Sigmoid colon (tissue), 7 donors: ENCODE measurements around the gene HDGFL2. TPM values are rescaled to one million over a fixed set of nuclear protein-coding genes. Genes with fewer than 3 reads are reported as not detected.

ENCODE experiments used
- DNase-seq: peaks from one replicate; pipeline ENCODE4 v3.0.0-alpha.2; 2019
- H3K27ac ChIP-seq, 4 donors: fragments of 200-600 bp; sonication (generic); one replicate each; pipeline ENCODE4 v1.5.1; 2016 to 2019; ENCODE audit warnings: mild to moderate bottlenecking in 1 of 4
- H3K27me3 ChIP-seq, 3 donors: fragments of 200-600 bp; sonication (generic); one replicate each; pipeline ENCODE4 v1.5.1; 2019; ENCODE audit warnings: mild to moderate bottlenecking in 1 of 3
- H3K36me3 ChIP-seq, 4 donors: fragments of 200-600 bp; sonication (generic); one replicate each; pipeline ENCODE4 v1.5.1; 2016 to 2019
- H3K4me1 ChIP-seq, 4 donors: fragments of 200-600 bp; sonication (generic); one replicate each; pipeline ENCODE4 v1.5.1; 2017 to 2019
- H3K4me3 ChIP-seq, 4 donors: fragments of 200-600 bp; sonication (generic); one replicate each; pipeline ENCODE4 v1.5.1; 2017 to 2019; ENCODE audit warnings: mild to moderate bottlenecking in 2 of 4, moderate library complexity in 1 of 4
- H3K9me3 ChIP-seq, 4 donors: fragments of 200-600 bp in 3 of 4; sonication (generic) in 3 of 4; one replicate each; pipeline versions ENCODE4 v1.5.1 to v1.6.1; 2013 to 2019
- EP300 ChIP-seq, 4 donors: sonication (generic); formaldehyde crosslinking; IDR thresholded peaks; one replicate each; pipeline ENCODE4 v1.6.1; 2017; ENCODE audit warnings: antibody characterized with exemption in 4 of 4
- POLR2A ChIP-seq, 2 donors: fragments of 450-650 bp; IDR thresholded peaks; one replicate each; pipeline ENCODE4 v1.6.1; 2016; ENCODE audit warnings: antibody characterized with exemption in 2 of 2, mild to moderate bottlenecking in 2 of 2, moderate library complexity in 2 of 2
- POLR2AphosphoS5 ChIP-seq, 4 donors: sonication (generic); formaldehyde crosslinking; IDR thresholded peaks; one replicate each; pipeline ENCODE4 v1.6.1; 2017; ENCODE audit warnings: antibody characterized with exemption in 4 of 4
- WGBS, 2 donors: extraction: QIAGEN DNeasy Blood & Tissue Kit; methylation state at CpG; one replicate each; pipeline ENCODE4 v1.1.7; 2013; 5-methylcytosine and 5-hydroxymethylcytosine counted together
- intact Hi-C: fragments of 100-400 bp; cut with DNase I; formaldehyde crosslinking; loops from one replicate; pipeline ENCODE4 v1.15.1; 2023
- polyA plus RNA-seq, 3 donors: library from polyadenylated mRNA; stranded (reverse); fragments of 200-250 nt; gene quantifications; one replicate each; pipeline ENCODE4 v1.2.3, GENCODE V29; 2013
- total RNA-seq, 4 donors: library from RNA; depleted of rRNA; stranded (reverse); fragments of >200 nt; gene quantifications; one replicate each; pipeline ENCODE4 v1.1.0, GENCODE V29; 2016
- TF ChIP-seq, protein P1 (sequence below), 4 experiments: fragments of 450-650 bp in 3 of 4; fragments of 200-600 bp in 1 of 4; IDR thresholded peaks; one replicate each; pipeline ENCODE4 v1.5.1; 2016 to 2019; ENCODE audit warnings: antibody characterized with exemption in 4 of 4, mild to moderate bottlenecking in 3 of 4, moderate library complexity in 2 of 4
- donor health status: healthy with polysubstance abuse.
- donor health status: Bipolar disorder and iron deficiency.
- donor health status: healthy.

The HDGFL2 gene
- total and polyA plus RNA-seq, 7 donors: 19.8 to 78.2 (median 39.2) TPM

- TF ChIP-seq EP300 (IDR thresholded peaks at IDR 0.05): no peak
- no peak for DNase-seq
- H3K36me3 ChIP-seq: peaks cover 19 to 85% (median 51%) of the 10 kb centered on the region in 4 donors
- no peak overlapping the region for H3K4me3 ChIP-seq
- no peaks in the 10 kb centered on the region for H3K9me3 ChIP-seq
- intact Hi-C loops: no loop called here
- 88 to 90% methylated on average over 17 of the region's 17 CpGs for WGBS, 2 donors
- peaks cover 0 to 57% (median 39%) of the 10 kb centered on the region in 4 donors for H3K4me1 ChIP-seq
- no peaks in the 10 kb centered on the region for H3K27me3 ChIP-seq
- H3K27ac ChIP-seq: peak overlapping the region in 3 of 4 donors; percentile 42 to 66 (median 63)
These were observed 34.5 kb downstream of the HDGFL2 start for GRCh38 chr19:4506449-4507149.

DNA sequence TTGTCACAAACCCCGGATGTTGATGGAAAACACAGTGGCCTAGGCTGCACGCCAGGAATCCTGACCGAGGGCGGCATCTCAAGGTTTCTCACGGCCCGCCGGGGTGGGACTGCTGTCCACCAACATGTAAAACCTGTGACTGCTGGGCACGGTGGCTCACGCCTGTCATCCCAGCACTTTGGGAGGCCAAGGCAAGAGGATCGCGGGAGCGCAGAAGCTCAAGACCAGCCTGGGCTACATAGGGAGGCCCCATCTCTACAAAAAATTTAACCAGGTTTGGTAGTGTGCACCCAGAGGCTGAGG, 35.0 kb downstream of the HDGFL2 start:
- no peaks in the 10 kb centered on the region for H3K9me3 ChIP-seq
- intact Hi-C loops: no loop called here
- TF ChIP-seq EP300 (IDR thresholded peaks at IDR 0.05) (no peak), POLR2A (IDR thresholded peaks at IDR 0.05) (no peak), POLR2AphosphoS5 (IDR thresholded peaks at IDR 0.05) (no peak)
- TF ChIP-seq, protein P1, sequence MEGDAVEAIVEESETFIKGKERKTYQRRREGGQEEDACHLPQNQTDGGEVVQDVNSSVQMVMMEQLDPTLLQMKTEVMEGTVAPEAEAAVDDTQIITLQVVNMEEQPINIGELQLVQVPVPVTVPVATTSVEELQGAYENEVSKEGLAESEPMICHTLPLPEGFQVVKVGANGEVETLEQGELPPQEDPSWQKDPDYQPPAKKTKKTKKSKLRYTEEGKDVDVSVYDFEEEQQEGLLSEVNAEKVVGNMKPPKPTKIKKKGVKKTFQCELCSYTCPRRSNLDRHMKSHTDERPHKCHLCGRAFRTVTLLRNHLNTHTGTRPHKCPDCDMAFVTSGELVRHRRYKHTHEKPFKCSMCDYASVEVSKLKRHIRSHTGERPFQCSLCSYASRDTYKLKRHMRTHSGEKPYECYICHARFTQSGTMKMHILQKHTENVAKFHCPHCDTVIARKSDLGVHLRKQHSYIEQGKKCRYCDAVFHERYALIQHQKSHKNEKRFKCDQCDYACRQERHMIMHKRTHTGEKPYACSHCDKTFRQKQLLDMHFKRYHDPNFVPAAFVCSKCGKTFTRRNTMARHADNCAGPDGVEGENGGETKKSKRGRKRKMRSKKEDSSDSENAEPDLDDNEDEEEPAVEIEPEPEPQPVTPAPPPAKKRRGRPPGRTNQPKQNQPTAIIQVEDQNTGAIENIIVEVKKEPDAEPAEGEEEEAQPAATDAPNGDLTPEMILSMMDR (IDR thresholded peaks at IDR 0.05): no peak
- no peaks in the 10 kb centered on the region for H3K27me3 ChIP-seq
- no peak overlapping the region for H3K4me3 ChIP-seq
- H3K27ac ChIP-seq: peak overlapping the region in 3 of 4 donors; percentile 18 to 66 (median 63)
- WGBS, 2 donors: 91% methylated on average over 12 of the region's 12 CpGs
- peaks cover 19 to 85% (median 50%) of the 10 kb centered on the region in 4 donors for H3K36me3 ChIP-seq
- H3K4me1 ChIP-seq: peaks cover 0 to 60% (median 41%) of the 10 kb centered on the region in 4 donors
- DNase-seq: no peak

- no peaks in the 10 kb centered on the region for H3K27me3 ChIP-seq
- H3K4me3 ChIP-seq: no peak overlapping the region
- peak overlapping the region in 2 of 4 donors; percentile 63 to 66 for H3K27ac ChIP-seq
- 84 to 86% methylated on average over 17 of the region's 17 CpGs for WGBS, 2 donors
- peaks cover 0 to 62% (median 39%) of the 10 kb centered on the region in 4 donors for H3K4me1 ChIP-seq
- no peaks in the 10 kb centered on the region for H3K9me3 ChIP-seq
- DNase-seq: no peak
- intact Hi-C loops: no loop called here
- TF ChIP-seq, protein P1 (IDR thresholded peaks at IDR 0.05): no peak
- no peak for TF ChIP-seq EP300 (IDR thresholded peaks at IDR 0.05)
- TF ChIP-seq POLR2A (IDR thresholded peaks at IDR 0.05): no peak
- TF ChIP-seq POLR2AphosphoS5 (IDR thresholded peaks at IDR 0.05): no peak
- peaks cover 19 to 82% (median 46%) of the 10 kb centered on the region in 4 donors for H3K36me3 ChIP-seq
These were observed 35.7 kb downstream of the HDGFL2 start for GRCh38 chr19:4507804-4508203.

DNA sequence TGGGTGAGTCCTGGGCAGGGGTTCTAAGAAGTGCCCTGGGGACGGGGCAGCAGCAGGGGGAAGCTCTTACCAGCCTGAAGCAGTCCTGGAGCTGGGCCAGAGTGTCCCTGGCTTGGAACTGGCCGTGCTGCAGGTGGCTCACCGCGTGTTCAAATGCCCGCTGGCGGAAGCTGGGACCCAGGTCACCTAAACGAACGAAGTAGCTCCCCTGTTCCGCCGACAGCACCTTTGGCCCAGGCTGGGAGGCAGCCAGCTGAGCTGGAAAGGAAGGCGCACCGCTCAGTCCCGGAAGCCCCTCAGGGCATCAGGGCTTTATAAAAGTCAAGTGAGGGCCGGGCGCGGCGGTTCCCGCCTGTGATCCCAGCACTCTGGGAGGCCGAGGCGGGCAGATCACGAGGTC, 36.6 kb downstream of the HDGFL2 start:
- 88 to 90% methylated on average over 21 of the region's 21 CpGs for WGBS, 2 donors
- H3K4me3 ChIP-seq: no peak overlapping the region
- H3K27me3 ChIP-seq: no peaks in the 10 kb centered on the region
- no peaks in the 10 kb centered on the region for H3K9me3 ChIP-seq
- H3K4me1 ChIP-seq: peaks cover 0 to 69% (median 41%) of the 10 kb centered on the region in 4 donors
- TF ChIP-seq, protein P1 (IDR thresholded peaks at IDR 0.05): no peak
- TF ChIP-seq POLR2AphosphoS5 (IDR thresholded peaks at IDR 0.05): peak in 1 of 4 donors; percentile 6
- H3K27ac ChIP-seq: peak overlapping the region; percentile 11 to 66 (median 52)
- intact Hi-C loops: no loop called here
- no peak for DNase-seq
- peaks cover 19 to 80% (median 43%) of the 10 kb centered on the region in 4 donors for H3K36me3 ChIP-seq

DNA sequence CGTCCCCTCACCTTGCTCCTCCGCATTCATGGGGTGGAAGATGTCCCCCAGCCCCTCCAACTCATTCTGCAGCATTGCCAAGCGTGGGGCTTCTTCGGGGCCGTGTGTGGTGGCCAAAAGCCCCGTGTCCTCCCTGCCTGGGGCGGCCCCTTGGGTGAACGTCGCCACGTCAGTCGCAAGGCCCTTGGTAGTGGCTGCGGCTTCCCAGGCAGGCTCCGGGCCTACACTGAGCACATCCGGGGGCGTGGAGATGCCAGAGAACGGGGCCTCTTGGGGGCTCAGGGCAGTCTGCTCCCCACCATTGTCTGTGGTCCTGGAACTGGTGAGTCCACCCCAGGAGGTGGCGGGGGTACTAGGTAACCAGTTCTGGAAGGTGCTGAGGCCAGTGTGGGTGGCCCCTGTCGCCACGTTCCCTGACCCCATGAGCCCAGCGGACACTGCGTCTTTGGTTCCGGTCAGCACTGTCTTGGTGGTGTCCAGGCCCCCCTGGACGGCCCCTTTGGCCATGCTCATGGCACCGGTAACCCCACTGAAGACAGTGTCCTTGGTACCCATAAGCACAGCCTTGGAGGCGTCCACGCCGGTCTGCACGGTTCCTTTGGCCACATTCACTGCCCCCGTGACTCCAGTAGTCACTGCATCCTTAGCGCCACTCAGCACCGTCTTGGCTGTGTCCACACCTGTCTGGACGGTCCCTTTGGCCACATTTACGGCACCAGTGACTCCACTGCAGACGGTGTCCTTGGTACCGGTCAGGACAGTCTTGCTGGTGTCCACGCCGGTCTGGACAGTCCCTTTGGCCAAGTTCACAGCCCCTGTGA, 38.5 kb downstream of the HDGFL2 start:
- H3K9me3 ChIP-seq: no peaks in the 10 kb centered on the region
- WGBS, 2 donors: 85 to 87% methylated on average over 37 of the region's 37 CpGs
- no peak overlapping the region for H3K4me3 ChIP-seq
- no peak overlapping the region for H3K27ac ChIP-seq
- peaks cover 0 to 73% (median 43%) of the 10 kb centered on the region in 4 donors for H3K4me1 ChIP-seq
- intact Hi-C loops: loop anchor here (10.0 kb wide), 1 partner anchor 526 kb away; the partner anchor contains the start of gene EEF2
- TF ChIP-seq, protein P1 (IDR thresholded peaks at IDR 0.05): no peak
- TF ChIP-seq EP300 (IDR thresholded peaks at IDR 0.05): no peak
- TF ChIP-seq POLR2A (IDR thresholded peaks at IDR 0.05): no peak
- no peak for TF ChIP-seq POLR2AphosphoS5 (IDR thresholded peaks at IDR 0.05)
- peaks cover 8 to 76% (median 30%) of the 10 kb centered on the region in 4 donors for H3K36me3 ChIP-seq
- no peak for DNase-seq
- no peaks in the 10 kb centered on the region for H3K27me3 ChIP-seq
